Mammary epithelial cell (primary cell): ENCODE data around the gene TMEM129.

ENCODE experiments used
- EZH2 ChIP-seq: IDR thresholded peaks from 2 replicates; pipeline ENCODE4 v1.6.1; 2012; ENCODE audit warnings: low read length, inconsistent platforms, borderline replicate concordance
- TF ChIP-seq, protein P1 (sequence below), 2 donors: IDR thresholded peaks in 1 of 2; conservative IDR thresholded peaks in 1 of 2; 2 replicates each; pipeline ENCODE4 v1.5.1; 2011 to 2012; ENCODE audit warnings: inconsistent platforms in 2 of 2, low read length in 2 of 2, mild to moderate bottlenecking in 2 of 2, control low read depth in 1 of 2, low read depth in 1 of 2; ENCODE audit not compliant: insufficient read depth in 1 of 2; ENCODE audit errors: extremely low read depth in 1 of 2

DNA sequence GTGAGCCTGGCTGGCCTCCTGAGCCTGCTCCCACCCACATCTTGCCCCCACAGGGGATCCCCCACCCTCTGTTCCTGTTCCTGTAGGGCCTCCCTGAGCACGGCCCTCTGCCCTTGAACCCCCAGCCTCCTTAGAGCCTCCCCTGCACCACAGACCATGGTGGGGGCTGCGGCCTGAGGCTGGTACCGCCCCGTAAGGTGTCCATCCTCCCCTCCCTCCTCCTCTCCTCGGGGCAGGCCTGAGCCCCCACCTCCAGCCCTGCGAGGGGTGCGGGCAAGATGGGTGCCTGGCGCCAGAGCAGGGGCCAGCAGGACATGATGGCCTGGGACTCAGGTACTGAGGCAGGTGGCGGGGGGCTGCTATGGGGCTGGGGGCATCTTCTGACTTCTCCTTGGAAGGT is 43.5 kb upstream of the TMEM129 start:
- TF ChIP-seq, protein P1, sequence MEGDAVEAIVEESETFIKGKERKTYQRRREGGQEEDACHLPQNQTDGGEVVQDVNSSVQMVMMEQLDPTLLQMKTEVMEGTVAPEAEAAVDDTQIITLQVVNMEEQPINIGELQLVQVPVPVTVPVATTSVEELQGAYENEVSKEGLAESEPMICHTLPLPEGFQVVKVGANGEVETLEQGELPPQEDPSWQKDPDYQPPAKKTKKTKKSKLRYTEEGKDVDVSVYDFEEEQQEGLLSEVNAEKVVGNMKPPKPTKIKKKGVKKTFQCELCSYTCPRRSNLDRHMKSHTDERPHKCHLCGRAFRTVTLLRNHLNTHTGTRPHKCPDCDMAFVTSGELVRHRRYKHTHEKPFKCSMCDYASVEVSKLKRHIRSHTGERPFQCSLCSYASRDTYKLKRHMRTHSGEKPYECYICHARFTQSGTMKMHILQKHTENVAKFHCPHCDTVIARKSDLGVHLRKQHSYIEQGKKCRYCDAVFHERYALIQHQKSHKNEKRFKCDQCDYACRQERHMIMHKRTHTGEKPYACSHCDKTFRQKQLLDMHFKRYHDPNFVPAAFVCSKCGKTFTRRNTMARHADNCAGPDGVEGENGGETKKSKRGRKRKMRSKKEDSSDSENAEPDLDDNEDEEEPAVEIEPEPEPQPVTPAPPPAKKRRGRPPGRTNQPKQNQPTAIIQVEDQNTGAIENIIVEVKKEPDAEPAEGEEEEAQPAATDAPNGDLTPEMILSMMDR (conservative IDR thresholded peaks at IDR 0.05 in 1 of 2, IDR thresholded peaks at IDR 0.05 in 1 of 2; ENCODE audit: extremely low read depth in 1 of 2, insufficient read depth in 1 of 2, low read depth in 1 of 2, low read length in 2 of 2) = no peak
- no peak for TF ChIP-seq EZH2
